Liver (tissue), 9 donors: ENCODE measurements around the gene FOXN4. TPM values are rescaled to one million over a fixed set of nuclear protein-coding genes. Genes with fewer than 3 reads are reported as not detected.

Experiments
- DNase-seq: peaks from one replicate; pipeline ENCODE4 v3.0.0-alpha.2; 2017; ENCODE audit warnings: low spot score
- H3K27ac ChIP-seq, 2 donors: one replicate each; pipeline ENCODE4 v1.7.0; 2013; ENCODE audit warnings: inconsistent platforms in 2 of 2, low read length in 2 of 2, control low read depth in 1 of 2, low read depth in 1 of 2, mild to moderate bottlenecking in 1 of 2
- H3K27me3 ChIP-seq, 4 donors: one replicate each; pipeline versions ENCODE4 v1.6.1 to v1.7.0; 2013; ENCODE audit warnings: low read length in 3 of 4, inconsistent platforms in 1 of 4, mild to moderate bottlenecking in 1 of 4, moderate library complexity in 1 of 4; ENCODE audit not compliant: control insufficient read depth in 4 of 4, insufficient read depth in 4 of 4
- H3K36me3 ChIP-seq, 4 donors: one replicate each; pipeline versions ENCODE4 v1.6.1 to v1.7.0; 2013; ENCODE audit warnings: low read length in 3 of 4, mild to moderate bottlenecking in 3 of 4, low read depth in 1 of 4, moderate library complexity in 1 of 4; ENCODE audit not compliant: control insufficient read depth in 4 of 4, insufficient read depth in 3 of 4
- H3K4me1 ChIP-seq, 4 donors: one replicate each; pipeline versions ENCODE4 v1.6.1 to v1.7.0; 2013; ENCODE audit warnings: low read length in 3 of 4, mild to moderate bottlenecking in 3 of 4, moderate library complexity in 1 of 4; ENCODE audit not compliant: control insufficient read depth in 4 of 4, insufficient read depth in 4 of 4
- H3K4me3 ChIP-seq, 3 donors: one replicate each; pipeline versions ENCODE4 v1.6.1 to v1.7.0; 2013; ENCODE audit warnings: low read length in 3 of 3, control low read depth in 1 of 3, low read depth in 1 of 3, mild to moderate bottlenecking in 1 of 3
- H3K9ac ChIP-seq, 2 donors: one replicate each; pipeline ENCODE4 v1.7.0; 2013; ENCODE audit warnings: low read length in 2 of 2, mild to moderate bottlenecking in 2 of 2, moderate library complexity in 2 of 2, control low read depth in 1 of 2, low read depth in 1 of 2
- H3K9me3 ChIP-seq, 4 donors: one replicate each; pipeline versions ENCODE4 v1.6.1 to v1.7.0; 2013; ENCODE audit warnings: low read length in 3 of 4; ENCODE audit not compliant: control insufficient read depth in 4 of 4
- EGR1 ChIP-seq, 2 donors: IDR thresholded peaks; 2 replicates each; pipeline ENCODE4 v1.6.1; 2016 to 2018; ENCODE audit warnings: antibody characterized with exemption in 2 of 2, low read depth in 2 of 2
- FOXA1 ChIP-seq: IDR thresholded peaks from 2 replicates; pipeline ENCODE4 v1.6.1; 2016; ENCODE audit warnings: antibody characterized with exemption
- FOXA2 ChIP-seq: IDR thresholded peaks from 2 replicates; pipeline ENCODE4 v1.6.1; 2016; ENCODE audit warnings: antibody characterized with exemption
- GABPA ChIP-seq, 2 donors: IDR thresholded peaks in 1 of 2; conservative IDR thresholded peaks in 1 of 2; 2 replicates each; pipeline ENCODE4 v1.6.1; 2016; ENCODE audit warnings: antibody characterized with exemption in 2 of 2, mild to moderate bottlenecking in 1 of 2, moderate library complexity in 1 of 2
- HNF4A ChIP-seq, 2 donors: conservative IDR thresholded peaks; 2 replicates each; pipeline ENCODE4 v1.6.1; 2016; ENCODE audit warnings: antibody characterized with exemption in 2 of 2, mild to moderate bottlenecking in 2 of 2
- HNF4G ChIP-seq: IDR thresholded peaks from 2 replicates; pipeline ENCODE4 v1.6.1; 2016; ENCODE audit warnings: antibody characterized with exemption
- JUND ChIP-seq, 2 donors: IDR thresholded peaks; 2 replicates each; pipeline ENCODE4 v1.6.1; 2016; ENCODE audit warnings: antibody characterized with exemption in 2 of 2
- NR2F2 ChIP-seq: IDR thresholded peaks from 2 replicates; pipeline ENCODE4 v1.6.1; 2016; ENCODE audit warnings: antibody characterized with exemption
- RAD21 ChIP-seq, 2 donors: IDR thresholded peaks; 2 replicates each; pipeline ENCODE4 v1.6.1; 2016; ENCODE audit warnings: antibody characterized with exemption in 2 of 2, mild to moderate bottlenecking in 2 of 2
- RXRA ChIP-seq, 2 donors: IDR thresholded peaks; 2 replicates each; pipeline ENCODE4 v1.6.1; 2017 to 2018; ENCODE audit warnings: antibody characterized with exemption in 2 of 2, mild to moderate bottlenecking in 1 of 2
- SP1 ChIP-seq: IDR thresholded peaks from 2 replicates; pipeline ENCODE4 v1.6.1; 2018; ENCODE audit warnings: antibody characterized with exemption, mild to moderate bottlenecking
- TAF1 ChIP-seq: conservative IDR thresholded peaks from 2 replicates; pipeline ENCODE4 v1.6.1; 2016; ENCODE audit warnings: antibody characterized with exemption, mild to moderate bottlenecking
- YY1 ChIP-seq: IDR thresholded peaks from 2 replicates; pipeline ENCODE4 v1.6.1; 2016; ENCODE audit warnings: antibody characterized with exemption, mild to moderate bottlenecking
- WGBS: extraction: QIAGEN DNeasy Blood & Tissue Kit; methylation state at CpG from one replicate; pipeline ENCODE4 v1.1.7; 2013; 5-methylcytosine and 5-hydroxymethylcytosine counted together
- polyA plus RNA-seq, 2 donors: library from polyadenylated mRNA; stranded (reverse) in 1 of 2; unstranded in 1 of 2; fragments of 200-250 nt in 1 of 2; fragments of >200 nt in 1 of 2; fragmentation: Nextera tagmentation in 1 of 2; extraction: Ambion mirVana in 1 of 2; gene quantifications; one replicate each; pipeline versions ENCODE4 v1.2.1 to v1.2.3, GENCODE V29; 2013 to 2015
- total RNA-seq, 2 donors: library from RNA; depleted of rRNA; stranded (reverse); fragments of >200 nt; gene quantifications; one replicate each; pipeline ENCODE4 v1.2.3, GENCODE V29; 2014
- TF ChIP-seq, protein P1 (sequence below): IDR thresholded peaks from 2 replicates; pipeline ENCODE4 v1.6.1; 2016; ENCODE audit warnings: antibody characterized with exemption
- TF ChIP-seq, protein P2 (sequence below): fragments of 150-350 bp; IDR thresholded peaks from 2 replicates; pipeline ENCODE4 v1.5.1; 2017; ENCODE audit warnings: improper control_type of control experiment, low read depth, low read length; ENCODE audit not compliant: missing input control
- TF ChIP-seq, protein P3 (sequence below): IDR thresholded peaks from 2 replicates; pipeline ENCODE4 v1.6.1; 2016; ENCODE audit warnings: antibody characterized with exemption
- TF ChIP-seq, protein P4 (sequence below): IDR thresholded peaks from 2 replicates; pipeline ENCODE4 v1.6.1; 2016; ENCODE audit warnings: antibody characterized with exemption, mild to moderate bottlenecking
- TF ChIP-seq, protein P5 (sequence below): IDR thresholded peaks from 2 replicates; pipeline ENCODE4 v1.6.1; 2016; ENCODE audit warnings: antibody characterized with exemption
- donor health status: healthy.
- donor health status: healthy.
- donor health status: healthy.
- donor health status: healthy.
- donor health status: healthy.

The FOXN4 gene
- total and polyA plus RNA-seq, 4 donors = not detected

GRCh38 chr12:109286252-109286651 is 22.8 kb downstream of the FOXN4 start:
- no peaks in the 10 kb centered on the region for H3K27me3 ChIP-seq
- no peak overlapping the region for H3K4me3 ChIP-seq
- H3K9me3 ChIP-seq = no peaks in the 10 kb centered on the region
- H3K36me3 ChIP-seq = no peaks in the 10 kb centered on the region
- no peak for DNase-seq
- TF ChIP-seq FOXA2 (no peak), FOXA1 (no peak), NR2F2 (no peak)
- TF ChIP-seq, protein P1, sequence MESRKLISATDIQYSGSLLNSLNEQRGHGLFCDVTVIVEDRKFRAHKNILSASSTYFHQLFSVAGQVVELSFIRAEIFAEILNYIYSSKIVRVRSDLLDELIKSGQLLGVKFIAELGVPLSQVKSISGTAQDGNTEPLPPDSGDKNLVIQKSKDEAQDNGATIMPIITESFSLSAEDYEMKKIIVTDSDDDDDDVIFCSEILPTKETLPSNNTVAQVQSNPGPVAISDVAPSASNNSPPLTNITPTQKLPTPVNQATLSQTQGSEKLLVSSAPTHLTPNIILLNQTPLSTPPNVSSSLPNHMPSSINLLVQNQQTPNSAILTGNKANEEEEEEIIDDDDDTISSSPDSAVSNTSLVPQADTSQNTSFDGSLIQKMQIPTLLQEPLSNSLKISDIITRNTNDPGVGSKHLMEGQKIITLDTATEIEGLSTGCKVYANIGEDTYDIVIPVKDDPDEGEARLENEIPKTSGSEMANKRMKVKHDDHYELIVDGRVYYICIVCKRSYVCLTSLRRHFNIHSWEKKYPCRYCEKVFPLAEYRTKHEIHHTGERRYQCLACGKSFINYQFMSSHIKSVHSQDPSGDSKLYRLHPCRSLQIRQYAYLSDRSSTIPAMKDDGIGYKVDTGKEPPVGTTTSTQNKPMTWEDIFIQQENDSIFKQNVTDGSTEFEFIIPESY = no peak
- H3K27ac ChIP-seq = no peak overlapping the region
- H3K9ac ChIP-seq = no peak overlapping the region
- H3K4me1 ChIP-seq = no peaks in the 10 kb centered on the region

GRCh38 chr12:109284392-109284791 is 24.7 kb downstream of the FOXN4 start:
- H3K4me3 ChIP-seq = no peak overlapping the region
- H3K9me3 ChIP-seq = no peaks in the 10 kb centered on the region
- no peak overlapping the region for H3K27ac ChIP-seq
- no peak for TF ChIP-seq GABPA (IDR thresholded peaks at IDR 0.05 in 1 of 2, conservative IDR thresholded peaks at IDR 0.05 in 1 of 2)
- TF ChIP-seq YY1 = no peak
- no peak for TF ChIP-seq JUND (IDR thresholded peaks at IDR 0.05)
- TF ChIP-seq, protein P1 = no peak
- TF ChIP-seq FOXA1 = no peak
- no peak for TF ChIP-seq SP1
- no peak for TF ChIP-seq FOXA2
- TF ChIP-seq, protein P2, sequence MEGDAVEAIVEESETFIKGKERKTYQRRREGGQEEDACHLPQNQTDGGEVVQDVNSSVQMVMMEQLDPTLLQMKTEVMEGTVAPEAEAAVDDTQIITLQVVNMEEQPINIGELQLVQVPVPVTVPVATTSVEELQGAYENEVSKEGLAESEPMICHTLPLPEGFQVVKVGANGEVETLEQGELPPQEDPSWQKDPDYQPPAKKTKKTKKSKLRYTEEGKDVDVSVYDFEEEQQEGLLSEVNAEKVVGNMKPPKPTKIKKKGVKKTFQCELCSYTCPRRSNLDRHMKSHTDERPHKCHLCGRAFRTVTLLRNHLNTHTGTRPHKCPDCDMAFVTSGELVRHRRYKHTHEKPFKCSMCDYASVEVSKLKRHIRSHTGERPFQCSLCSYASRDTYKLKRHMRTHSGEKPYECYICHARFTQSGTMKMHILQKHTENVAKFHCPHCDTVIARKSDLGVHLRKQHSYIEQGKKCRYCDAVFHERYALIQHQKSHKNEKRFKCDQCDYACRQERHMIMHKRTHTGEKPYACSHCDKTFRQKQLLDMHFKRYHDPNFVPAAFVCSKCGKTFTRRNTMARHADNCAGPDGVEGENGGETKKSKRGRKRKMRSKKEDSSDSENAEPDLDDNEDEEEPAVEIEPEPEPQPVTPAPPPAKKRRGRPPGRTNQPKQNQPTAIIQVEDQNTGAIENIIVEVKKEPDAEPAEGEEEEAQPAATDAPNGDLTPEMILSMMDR = no peak
- TF ChIP-seq HNF4G = no peak
- TF ChIP-seq RAD21 (IDR thresholded peaks at IDR 0.05) = no peak
- TF ChIP-seq HNF4A (conservative IDR thresholded peaks at IDR 0.05) = no peak
- no peak for TF ChIP-seq NR2F2
- TF ChIP-seq, protein P3, sequence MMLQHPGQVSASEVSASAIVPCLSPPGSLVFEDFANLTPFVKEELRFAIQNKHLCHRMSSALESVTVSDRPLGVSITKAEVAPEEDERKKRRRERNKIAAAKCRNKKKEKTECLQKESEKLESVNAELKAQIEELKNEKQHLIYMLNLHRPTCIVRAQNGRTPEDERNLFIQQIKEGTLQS = no peak
- TF ChIP-seq, protein P4, sequence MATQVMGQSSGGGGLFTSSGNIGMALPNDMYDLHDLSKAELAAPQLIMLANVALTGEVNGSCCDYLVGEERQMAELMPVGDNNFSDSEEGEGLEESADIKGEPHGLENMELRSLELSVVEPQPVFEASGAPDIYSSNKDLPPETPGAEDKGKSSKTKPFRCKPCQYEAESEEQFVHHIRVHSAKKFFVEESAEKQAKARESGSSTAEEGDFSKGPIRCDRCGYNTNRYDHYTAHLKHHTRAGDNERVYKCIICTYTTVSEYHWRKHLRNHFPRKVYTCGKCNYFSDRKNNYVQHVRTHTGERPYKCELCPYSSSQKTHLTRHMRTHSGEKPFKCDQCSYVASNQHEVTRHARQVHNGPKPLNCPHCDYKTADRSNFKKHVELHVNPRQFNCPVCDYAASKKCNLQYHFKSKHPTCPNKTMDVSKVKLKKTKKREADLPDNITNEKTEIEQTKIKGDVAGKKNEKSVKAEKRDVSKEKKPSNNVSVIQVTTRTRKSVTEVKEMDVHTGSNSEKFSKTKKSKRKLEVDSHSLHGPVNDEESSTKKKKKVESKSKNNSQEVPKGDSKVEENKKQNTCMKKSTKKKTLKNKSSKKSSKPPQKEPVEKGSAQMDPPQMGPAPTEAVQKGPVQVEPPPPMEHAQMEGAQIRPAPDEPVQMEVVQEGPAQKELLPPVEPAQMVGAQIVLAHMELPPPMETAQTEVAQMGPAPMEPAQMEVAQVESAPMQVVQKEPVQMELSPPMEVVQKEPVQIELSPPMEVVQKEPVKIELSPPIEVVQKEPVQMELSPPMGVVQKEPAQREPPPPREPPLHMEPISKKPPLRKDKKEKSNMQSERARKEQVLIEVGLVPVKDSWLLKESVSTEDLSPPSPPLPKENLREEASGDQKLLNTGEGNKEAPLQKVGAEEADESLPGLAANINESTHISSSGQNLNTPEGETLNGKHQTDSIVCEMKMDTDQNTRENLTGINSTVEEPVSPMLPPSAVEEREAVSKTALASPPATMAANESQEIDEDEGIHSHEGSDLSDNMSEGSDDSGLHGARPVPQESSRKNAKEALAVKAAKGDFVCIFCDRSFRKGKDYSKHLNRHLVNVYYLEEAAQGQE = no peak
- TF ChIP-seq, protein P5, sequence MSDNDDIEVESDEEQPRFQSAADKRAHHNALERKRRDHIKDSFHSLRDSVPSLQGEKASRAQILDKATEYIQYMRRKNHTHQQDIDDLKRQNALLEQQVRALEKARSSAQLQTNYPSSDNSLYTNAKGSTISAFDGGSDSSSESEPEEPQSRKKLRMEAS = no peak
- TF ChIP-seq TAF1 = no peak
- TF ChIP-seq EGR1 (IDR thresholded peaks at IDR 0.05; ENCODE audit: low read depth in 2 of 2) = no peak
- no peak for TF ChIP-seq RXRA (IDR thresholded peaks at IDR 0.05)
- H3K27me3 ChIP-seq = no peaks in the 10 kb centered on the region
- no peak overlapping the region for H3K9ac ChIP-seq
- no peaks in the 10 kb centered on the region for H3K36me3 ChIP-seq
- 95% methylated on average over 20 of the region's 20 CpGs for whole genome bisulfite sequencing
- no peak for DNase-seq
- H3K4me1 ChIP-seq = peaks cover 0 to 4% (median 1%) of the 10 kb centered on the region in 4 donors
